Endothelial cell of umbilical vein (primary cell): ENCODE measurements around the gene IRF8. TPM values are rescaled to one million over a fixed set of nuclear protein-coding genes. Genes with fewer than 3 reads are reported as not detected.
A peak's percentile ranks its signal among the peaks of the same experiment; 100 is the strongest.

Source experiments
- BruUV-seq: library from RNA; stranded (reverse); fragments of 400-500 nt; replicated peaks from 2 replicates; lab custom pipeline; 2021; lab: Mats Ljungman, UMichigan
- CTCF ChIA-PET: fragments of 300-600, 350-600 bp; sonication (Branson Sonifier 250); formaldehyde crosslinking; loops from one replicate; lab custom pipeline; 2021; ENCODE audit warnings: antibody characterized with exemption, inconsistent platforms; lab: Charles Lee
- POLR2A ChIA-PET: fragments of 300-600, 350-600 bp; sonication (Branson Sonifier 250); formaldehyde crosslinking; loops from one replicate; lab custom pipeline; 2021; ENCODE audit warnings: antibody characterized with exemption, inconsistent platforms; lab: Charles Lee
- DNase-seq: peaks from one replicate; pipeline ENCODE4 v3.0.0-alpha.2; 2011; ENCODE audit warnings: low read depth, low spot score
- FAIRE-seq: peaks from 2 replicates; lab custom pipeline; 2011; peaks lifted over from hg19 to GRCh38; lab: Jason Lieb, UNC
- H2AFZ ChIP-seq: 2 replicates; pipeline ENCODE4 v1.6.0; 2012; ENCODE audit warnings: low read depth, low read length, control low read depth, inconsistent platforms
- H3K27ac ChIP-seq: 2 replicates; pipeline ENCODE4 v1.5.1; 2011; ENCODE audit warnings: low read depth, mild to moderate bottlenecking, control low read depth, low read length, moderate library complexity; ENCODE audit not compliant: insufficient read depth
- H3K27me3 ChIP-seq, 2 experiments: 2 replicates each; pipeline versions ENCODE4 v1.6.0 to v1.6.1; 2011; ENCODE audit warnings: low read length in 2 of 2, mixed read lengths in 1 of 2; ENCODE audit not compliant: control insufficient read depth in 2 of 2, insufficient read depth in 2 of 2
- H3K36me3 ChIP-seq, 2 experiments: 2 replicates in 1 of 2; 3 replicates in 1 of 2; pipeline ENCODE4 v1.5.1; 2011; ENCODE audit warnings: low read length in 2 of 2, mild to moderate bottlenecking in 1 of 2, moderate library complexity in 1 of 2; ENCODE audit not compliant: control insufficient read depth in 2 of 2, insufficient read depth in 2 of 2; ENCODE audit errors: extremely low read depth in 1 of 2
- H3K4me1 ChIP-seq: 3 replicates; pipeline ENCODE4 v1.5.1; 2011; ENCODE audit warnings: mild to moderate bottlenecking, low read length; ENCODE audit not compliant: control insufficient read depth, insufficient read depth; ENCODE audit errors: extremely low read depth
- H3K4me2 ChIP-seq: 2 replicates; pipeline ENCODE4 v1.6.1; 2011; ENCODE audit warnings: low read length, control low read depth, mixed read lengths; ENCODE audit not compliant: insufficient read depth
- H3K4me3 ChIP-seq, 3 experiments: fragments of 200-600 bp in 1 of 3; sonication (generic), shearing (Covaris generic) in 1 of 3; replicated peaks in 1 of 3; 2 replicates each; pipeline ENCODE4 v1.5.1; 2011 to 2016; ENCODE audit warnings: control low read depth in 3 of 3, low read length in 3 of 3, mild to moderate bottlenecking in 2 of 3, inconsistent platforms in 1 of 3, low read depth in 1 of 3, moderate library complexity in 1 of 3; ENCODE audit not compliant: insufficient read depth in 1 of 3
- H3K79me2 ChIP-seq: 2 replicates; pipeline ENCODE4 v1.6.0; 2012; ENCODE audit warnings: low read length, inconsistent platforms; ENCODE audit not compliant: control insufficient read depth, insufficient read depth
- H3K9ac ChIP-seq: replicated peaks from 2 replicates; pipeline ENCODE3; 2011; ENCODE audit warnings: low read length, control low read depth; ENCODE audit not compliant: insufficient read depth; ENCODE audit errors: extremely low read depth
- H3K9me1 ChIP-seq: replicated peaks from 3 replicates; pipeline ENCODE4 v1.6.0; 2011; ENCODE audit warnings: mild to moderate bottlenecking, low read length; ENCODE audit not compliant: control insufficient read depth, insufficient read depth; ENCODE audit errors: extremely low read depth
- H3K9me3 ChIP-seq: replicated peaks from 2 replicates; pipeline ENCODE4 v1.5.1; 2012; ENCODE audit warnings: low read length, inconsistent platforms; ENCODE audit not compliant: control insufficient read depth, insufficient read depth
- H4K20me1 ChIP-seq: replicated peaks from 2 replicates; pipeline ENCODE3; 2011; ENCODE audit warnings: mild to moderate bottlenecking, low read length; ENCODE audit not compliant: control insufficient read depth, insufficient read depth; ENCODE audit errors: extremely low read depth
- EZH2 ChIP-seq: IDR thresholded peaks from 2 replicates; pipeline ENCODE4 v1.6.1; 2012; ENCODE audit warnings: borderline replicate concordance, low read depth, mild to moderate bottlenecking, moderate library complexity, low read length, inconsistent platforms; ENCODE audit not compliant: severe bottlenecking
- FOS ChIP-seq: IDR thresholded peaks from 2 replicates; pipeline ENCODE4 v1.6.1; 2011; ENCODE audit warnings: mild to moderate bottlenecking, low read length, moderate library complexity, borderline replicate concordance; ENCODE audit not compliant: insufficient read depth
- GATA2 ChIP-seq: IDR thresholded peaks from 2 replicates; pipeline ENCODE4 v1.7.0; 2011; ENCODE audit warnings: low read depth, mild to moderate bottlenecking, moderate library complexity, mixed read lengths, low read length; ENCODE audit not compliant: insufficient read length, insufficient read depth
- JUN ChIP-seq: IDR thresholded peaks from 2 replicates; pipeline ENCODE4 v1.6.1; 2011; ENCODE audit warnings: borderline replicate concordance, low read depth; ENCODE audit not compliant: insufficient read length, insufficient read depth
- MYC ChIP-seq: IDR thresholded peaks from one replicate; pipeline ENCODE4 v1.6.1; 2011; ENCODE audit warnings: mild to moderate bottlenecking, low read depth, low read length
- POLR2A ChIP-seq: IDR thresholded peaks from 2 replicates; pipeline ENCODE4 v1.6.1; 2012; ENCODE audit warnings: low read depth, mild to moderate bottlenecking, control low read depth, low read length
- POLR2AphosphoS5 ChIP-seq: IDR thresholded peaks from 2 replicates; pipeline ENCODE4 v1.6.1; 2012; ENCODE audit warnings: low read depth, mild to moderate bottlenecking, control low read depth, low read length, moderate library complexity; ENCODE audit not compliant: insufficient read depth
- dilution Hi-C: fragments of 300-500 bp; cut with MboI; formaldehyde crosslinking; loops from one replicate; pipeline ENCODE4 v1.15.0; 2019; ENCODE audit warnings: low sequenced_read_pairs; ENCODE audit not compliant: extremely low pct_ligation_motif_present
- intact Hi-C: fragments of 100-400 bp; cut with micrococcal nuclease; formaldehyde crosslinking; loops from one replicate; pipeline ENCODE4 v1.10.0; 2022
- polyA plus RNA-seq, 4 experiments: library from polyadenylated mRNA; depleted of rRNA in 3 of 4; stranded (reverse) in 3 of 4; unstranded in 1 of 4; fragments of >200 nt; gene quantifications; 2 replicates each; pipeline versions ENCODE4 v1.2.1 to v1.2.3, GENCODE V29; 2011 to 2012; ENCODE audit warnings: missing spikeins in 1 of 4
- total RNA-seq: library from RNA; stranded (reverse); gene quantifications from 2 replicates; pipeline ENCODE4 v1.2.3, GENCODE V29; 2021
- TF ChIP-seq, protein P1 (sequence below): IDR thresholded peaks from 2 replicates; pipeline ENCODE4 v1.6.1; 2011; ENCODE audit not compliant: insufficient read depth, insufficient read length
- TF ChIP-seq, protein P2 (sequence below), 2 donors: IDR thresholded peaks; 1 replicate in 1 of 2; 2 replicates in 1 of 2; pipeline ENCODE4 v1.5.1; 2011; ENCODE audit warnings: low read length in 2 of 2, mild to moderate bottlenecking in 2 of 2, moderate library complexity in 2 of 2, control low read depth in 1 of 2, inconsistent platforms in 1 of 2, low read depth in 1 of 2; ENCODE audit not compliant: insufficient read depth in 1 of 2; ENCODE audit errors: extremely low read depth in 1 of 2

IRF8 gene
- total and polyA plus RNA-seq, 2 donors (not counting 3 experiments of a cell fraction or from before 2014, with no cell fraction given): not detected

DNA sequence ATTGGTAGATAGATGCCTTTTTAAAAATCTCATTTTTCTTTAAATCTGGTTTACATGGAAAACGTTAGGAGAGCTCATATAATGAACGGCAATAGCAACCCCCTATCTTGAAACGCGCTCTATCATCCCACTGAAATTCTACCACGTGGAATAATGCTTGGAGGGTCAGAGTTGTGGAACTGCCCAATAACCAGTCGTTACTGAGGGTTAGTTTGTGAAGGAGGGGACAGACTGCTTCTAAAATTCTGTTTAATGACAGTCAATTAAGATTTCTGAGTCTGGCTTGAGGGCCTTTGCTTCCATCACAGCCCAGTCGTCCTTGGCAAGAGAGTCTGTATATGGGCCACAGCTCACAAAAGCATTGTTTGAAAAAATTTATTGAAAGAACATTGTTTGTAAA lies 482 bp downstream of the IRF8 start:
- intact Hi-C loops: loop anchor here (5.0 kb wide), 1 partner anchor 77 kb away; no protein-coding TSS in a partner anchor
- H3K4me3 ChIP-seq: peak overlapping the region in 2 of 3 experiments; percentile 38 to 44
- no TSS peak for BruUV-seq

More for the DNA sequence above, 482 bp downstream of the IRF8 start:
- Histone ChIP-seq H3K36me3 (no peaks in the 10 kb centered on the region), H3K27me3 (peaks cover 56 to 57% of the 10 kb centered on the region in 2 experiments), H4K20me1 (no peaks in the 10 kb centered on the region), H3K9me3 (no peaks in the 10 kb centered on the region), H3K79me2 (no peaks in the 10 kb centered on the region), H3K4me1 (peaks cover 8% of the 10 kb centered on the region), H3K4me2 (peak overlapping the region; percentile 74), H2AFZ (no peak overlapping the region), H3K9me1 (no peaks in the 10 kb centered on the region), H3K27ac (no peak overlapping the region), H3K9ac (no peak overlapping the region)
- POLR2A ChIA-PET: no interaction called here
- CTCF ChIA-PET: interaction anchor here (1.4 to 2.1 kb wide), 2 partner anchors 67 to 78 kb away, joined by 3 to 17 read pairs; no protein-coding TSS in a partner anchor
- FAIRE-seq (no peak), DNase-seq (no peak)
- dilution Hi-C loops: no loop called here
- TF ChIP-seq POLR2AphosphoS5 (no peak), EZH2 (no peak), MYC (no peak), POLR2A (no peak), JUN (no peak), FOS (no peak), GATA2 (no peak)
- TF ChIP-seq, protein P1, sequence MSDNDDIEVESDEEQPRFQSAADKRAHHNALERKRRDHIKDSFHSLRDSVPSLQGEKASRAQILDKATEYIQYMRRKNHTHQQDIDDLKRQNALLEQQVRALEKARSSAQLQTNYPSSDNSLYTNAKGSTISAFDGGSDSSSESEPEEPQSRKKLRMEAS: no peak
- TF ChIP-seq, protein P2, sequence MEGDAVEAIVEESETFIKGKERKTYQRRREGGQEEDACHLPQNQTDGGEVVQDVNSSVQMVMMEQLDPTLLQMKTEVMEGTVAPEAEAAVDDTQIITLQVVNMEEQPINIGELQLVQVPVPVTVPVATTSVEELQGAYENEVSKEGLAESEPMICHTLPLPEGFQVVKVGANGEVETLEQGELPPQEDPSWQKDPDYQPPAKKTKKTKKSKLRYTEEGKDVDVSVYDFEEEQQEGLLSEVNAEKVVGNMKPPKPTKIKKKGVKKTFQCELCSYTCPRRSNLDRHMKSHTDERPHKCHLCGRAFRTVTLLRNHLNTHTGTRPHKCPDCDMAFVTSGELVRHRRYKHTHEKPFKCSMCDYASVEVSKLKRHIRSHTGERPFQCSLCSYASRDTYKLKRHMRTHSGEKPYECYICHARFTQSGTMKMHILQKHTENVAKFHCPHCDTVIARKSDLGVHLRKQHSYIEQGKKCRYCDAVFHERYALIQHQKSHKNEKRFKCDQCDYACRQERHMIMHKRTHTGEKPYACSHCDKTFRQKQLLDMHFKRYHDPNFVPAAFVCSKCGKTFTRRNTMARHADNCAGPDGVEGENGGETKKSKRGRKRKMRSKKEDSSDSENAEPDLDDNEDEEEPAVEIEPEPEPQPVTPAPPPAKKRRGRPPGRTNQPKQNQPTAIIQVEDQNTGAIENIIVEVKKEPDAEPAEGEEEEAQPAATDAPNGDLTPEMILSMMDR (IDR thresholded peaks at IDR 0.05; ENCODE audit: extremely low read depth in 1 of 2, insufficient read depth in 1 of 2, low read depth in 1 of 2, low read length in 2 of 2): no peak
